Transverse colon (tissue), 4 donors: Measurements from ENCODE around the gene TMEM175. TPM values are rescaled to one million over a fixed set of nuclear protein-coding genes. Genes with fewer than 3 reads are reported as not detected.

Experiments
- DNase-seq: peaks from one replicate; pipeline ENCODE4 v3.0.0-alpha.2; 2019
- H3K27ac ChIP-seq, 4 donors: fragments of 200-600 bp; sonication (generic); 2 replicates each; pipeline ENCODE4 v1.5.1; 2016 to 2018; ENCODE audit warnings: inconsistent platforms in 4 of 4
- H3K27me3 ChIP-seq: fragments of 200-600 bp; sonication (generic); 2 replicates; pipeline ENCODE4 v1.5.1; 2017; ENCODE audit warnings: inconsistent platforms
- H3K36me3 ChIP-seq, 4 donors: fragments of 200-600 bp; sonication (generic); 2 replicates each; pipeline ENCODE4 v1.5.1; 2017 to 2019; ENCODE audit warnings: inconsistent platforms in 4 of 4
- H3K4me1 ChIP-seq, 4 donors: fragments of 200-600 bp; sonication (generic); 2 replicates each; pipeline ENCODE4 v1.5.1; 2017 to 2020; ENCODE audit warnings: inconsistent platforms in 4 of 4
- H3K4me3 ChIP-seq, 4 donors: fragments of 200-600 bp; sonication (generic); 1 replicate in 1 of 4; 2 replicates in 3 of 4; pipeline versions ENCODE4 v1.5.1 to v1.6.1; 2017 to 2019; ENCODE audit warnings: inconsistent platforms in 4 of 4
- H3K9me3 ChIP-seq, 2 donors: fragments of 200-600 bp; sonication (generic); 2 replicates each; pipeline ENCODE4 v1.5.1; 2017 to 2019; ENCODE audit warnings: inconsistent platforms in 2 of 2
- CTCF ChIP-seq, 5 experiments: fragments of 200-600 bp in 3 of 5; fragments of 450-650 bp in 2 of 5; sonication (generic) in 3 of 5; IDR thresholded peaks; 1 replicate in 2 of 5; 2 replicates in 3 of 5; pipeline ENCODE4 v1.5.1; 2016 to 2017; ENCODE audit warnings: antibody characterized with exemption in 5 of 5, inconsistent platforms in 3 of 5, mild to moderate bottlenecking in 2 of 5, moderate library complexity in 1 of 5
- EP300 ChIP-seq: sonication (generic); formaldehyde crosslinking; IDR thresholded peaks from one replicate; pipeline ENCODE4 v1.6.1; 2017; ENCODE audit warnings: antibody characterized with exemption, low read depth
- POLR2A ChIP-seq: fragments of 450-650 bp; IDR thresholded peaks from one replicate; pipeline ENCODE4 v1.6.1; 2016; ENCODE audit warnings: antibody characterized with exemption, mild to moderate bottlenecking, moderate library complexity
- POLR2AphosphoS5 ChIP-seq, 3 donors: sonication (generic); formaldehyde crosslinking; IDR thresholded peaks; one replicate each; pipeline ENCODE4 v1.6.1; 2016; ENCODE audit warnings: antibody characterized with exemption in 3 of 3
- WGBS, 2 donors: methylation state at CpG; one replicate each; pipeline ENCODE4 v1.1.5; 2018; ENCODE audit warnings: low coverage in 1 of 2; 5-methylcytosine and 5-hydroxymethylcytosine counted together
- in situ Hi-C, 4 donors: fragments of 200-750 bp; cut with MboI; loops; one replicate each; pipeline versions ENCODE4 v1.15.0 to v1.15.1; 2017; ENCODE audit warnings: low sequenced_read_pairs in 3 of 4, low pct_ligation_motif_present in 1 of 4, low pct_unique_long_range_greater_than_20kb in 1 of 4
- intact Hi-C: fragments of 100-400 bp; cut with DNase I; formaldehyde crosslinking; loops from one replicate; pipeline ENCODE4 v1.15.1; 2023; ENCODE audit warnings: low total_unique reads
- total RNA-seq, 4 donors: library from RNA; depleted of rRNA; stranded (reverse); fragments of >200 nt; gene quantifications; one replicate each; pipeline ENCODE4 v1.1.0, GENCODE V29; 2016

The TMEM175 gene
- total RNA-seq, 4 donors from 2014 or later: 44.0 to 116 (median 50.5) TPM

DNA sequence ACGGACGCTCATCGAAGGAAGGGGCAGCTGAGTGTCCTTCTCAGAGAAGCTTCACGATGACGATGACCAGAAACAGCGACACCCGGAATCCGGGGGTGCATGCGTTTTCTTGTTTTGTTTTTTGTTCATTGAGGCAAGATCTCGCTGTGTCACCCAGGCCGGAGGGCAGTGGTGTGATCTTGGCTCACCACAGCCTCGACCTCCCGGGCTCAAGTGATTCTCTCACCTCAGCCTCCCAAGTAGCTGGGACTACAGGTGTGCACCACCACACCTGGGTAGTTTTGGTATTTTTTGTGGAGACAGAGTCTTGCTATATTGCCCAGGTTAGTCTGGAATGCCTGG lies 21.3 kb downstream of the TMEM175 start:
- WGBS, 2 donors: 97% methylated on average over 4 to 13 of the region's 13 CpGs
- DNase-seq: no peak
- intact Hi-C loops: no loop called here

DNA sequence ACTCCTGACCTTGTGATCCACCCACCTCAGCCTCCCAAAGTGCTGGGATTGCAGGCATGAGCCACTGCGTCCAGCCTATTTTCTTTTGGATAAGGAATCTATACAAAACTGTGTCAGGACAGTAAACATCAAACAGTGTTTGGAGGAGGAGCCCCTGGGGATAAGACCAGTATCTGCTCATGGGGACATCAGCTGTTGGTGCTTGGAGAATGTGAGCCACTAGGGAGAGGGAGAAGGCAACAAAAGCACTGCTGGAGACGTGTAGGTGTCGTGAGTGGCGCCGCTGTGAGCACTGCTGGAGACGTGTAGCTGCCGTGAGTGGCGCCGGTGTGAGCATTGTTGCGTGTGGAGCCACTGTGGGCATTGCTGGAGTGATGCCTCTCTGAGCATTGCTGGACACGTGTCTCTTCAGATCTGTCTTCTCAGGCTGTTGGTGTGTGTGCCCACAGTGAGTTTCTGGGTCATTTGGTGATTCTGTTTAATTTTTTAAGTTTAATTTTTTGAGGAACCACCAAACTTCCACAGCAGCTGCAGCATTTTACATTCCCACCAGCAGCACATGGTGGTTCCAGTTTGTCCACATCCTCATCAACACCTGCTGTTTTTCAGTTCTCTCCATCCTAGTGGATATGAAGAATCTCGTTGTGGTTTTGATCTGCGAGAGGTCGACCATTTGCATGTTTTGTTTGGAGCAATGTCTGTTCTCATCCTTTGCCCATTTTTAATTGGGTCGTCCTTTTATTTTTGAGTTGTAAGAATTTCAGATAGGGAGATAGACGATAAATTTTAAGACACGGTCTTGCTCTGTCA lies 22.2 kb downstream of the TMEM175 start:
- H3K36me3 ChIP-seq: peaks cover 0 to 5% (median 0%) of the 10 kb centered on the region in 4 donors
- in situ Hi-C loops: no loop called here
- WGBS, 2 donors: 80 to 88% methylated on average over 4 to 17 of the region's 17 CpGs
- H3K9me3 ChIP-seq: no peaks in the 10 kb centered on the region
- H3K4me3 ChIP-seq: no peak overlapping the region
- no peak for DNase-seq
- no peaks in the 10 kb centered on the region for H3K27me3 ChIP-seq
- TF ChIP-seq POLR2AphosphoS5 (IDR thresholded peaks at IDR 0.05) (no peak), CTCF (IDR thresholded peaks at IDR 0.05) (no peak), EP300 (no peak), POLR2A (no peak)
- intact Hi-C loops: no loop called here
- no peaks in the 10 kb centered on the region for H3K4me1 ChIP-seq
- no peak overlapping the region for H3K27ac ChIP-seq

More for the DNA sequence above, 21.3 kb downstream of the TMEM175 start:
- Histone ChIP-seq H3K4me3 (no peak overlapping the region), H3K27ac (no peak overlapping the region), H3K4me1 (no peaks in the 10 kb centered on the region), H3K36me3 (peaks cover 0 to 5% (median 0%) of the 10 kb centered on the region in 4 donors), H3K9me3 (no peaks in the 10 kb centered on the region), H3K27me3 (no peaks in the 10 kb centered on the region)
- in situ Hi-C loops: no loop called here
- no peak for TF ChIP-seq POLR2A
- TF ChIP-seq CTCF (IDR thresholded peaks at IDR 0.05): no peak
- TF ChIP-seq EP300: no peak
- TF ChIP-seq POLR2AphosphoS5 (IDR thresholded peaks at IDR 0.05): no peak

- 96 to 100% methylated on average over 4 to 32 of the region's 33 CpGs for WGBS, 2 donors
- in situ Hi-C loops: no loop called here
Measured at GRCh38 chr4:955161-955921, 23.1 kb downstream of the TMEM175 start.

More at GRCh38 chr4:955161-955921, 23.1 kb downstream of the TMEM175 start:
- Histone ChIP-seq H3K4me3 (no peak overlapping the region), H3K27me3 (no peaks in the 10 kb centered on the region), H3K36me3 (peaks cover 0 to 5% (median 0%) of the 10 kb centered on the region in 4 donors), H3K4me1 (no peaks in the 10 kb centered on the region), H3K27ac (no peak overlapping the region), H3K9me3 (no peaks in the 10 kb centered on the region)
- no peak for TF ChIP-seq EP300
- TF ChIP-seq CTCF (IDR thresholded peaks at IDR 0.05): no peak
- TF ChIP-seq POLR2A: no peak
- TF ChIP-seq POLR2AphosphoS5 (IDR thresholded peaks at IDR 0.05): no peak
- DNase-seq: no peak
- intact Hi-C loops: no loop called here
